Astrocyte of the cerebellum (primary cell): ENCODE data around the gene ZFAND3.

Source experiments
- DNase-seq: peaks from one replicate; pipeline ENCODE4 v3.0.0-alpha.2; 2011; ENCODE audit warnings: low read depth
- H3K4me3 ChIP-seq: 2 replicates; pipeline ENCODE4 v1.5.1; 2011; ENCODE audit warnings: mild to moderate bottlenecking, low read depth, low read length, moderate library complexity
- in situ Hi-C: cut with HindIII; loops from 2 replicates; pipeline ENCODE4 v1.10.0; 2017; ENCODE audit warnings: low sequenced_read_pairs
- TF ChIP-seq, protein P1 (sequence below): IDR thresholded peaks from 2 replicates; pipeline ENCODE4 v1.5.1; 2012; ENCODE audit warnings: low read length, low read depth, moderate library complexity, mild to moderate bottlenecking; ENCODE audit errors: missing control alignments

ZFAND3 gene

DNA sequence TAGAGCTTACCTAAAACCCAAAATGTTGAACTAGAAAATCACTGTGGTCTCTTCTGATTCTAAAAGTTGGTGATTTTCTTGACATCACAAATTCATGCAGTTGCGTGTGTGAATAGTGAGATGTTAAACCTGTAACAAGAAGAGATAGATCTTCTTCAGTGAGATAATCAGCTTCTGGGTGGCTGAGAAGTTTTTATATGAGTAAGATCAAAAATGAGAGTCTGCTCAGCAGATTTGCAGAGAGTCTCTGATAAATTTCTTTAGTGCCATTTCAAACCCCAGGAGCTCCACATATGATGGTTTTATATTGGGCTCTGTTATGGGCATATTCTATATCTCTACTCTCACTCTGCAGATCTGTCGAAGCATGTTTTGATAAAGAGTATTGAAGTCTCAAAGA lies 185.4 kb downstream of the ZFAND3 start:
- in situ Hi-C loops = no loop called here
- no peak for DNase-seq
- TF ChIP-seq, protein P1, sequence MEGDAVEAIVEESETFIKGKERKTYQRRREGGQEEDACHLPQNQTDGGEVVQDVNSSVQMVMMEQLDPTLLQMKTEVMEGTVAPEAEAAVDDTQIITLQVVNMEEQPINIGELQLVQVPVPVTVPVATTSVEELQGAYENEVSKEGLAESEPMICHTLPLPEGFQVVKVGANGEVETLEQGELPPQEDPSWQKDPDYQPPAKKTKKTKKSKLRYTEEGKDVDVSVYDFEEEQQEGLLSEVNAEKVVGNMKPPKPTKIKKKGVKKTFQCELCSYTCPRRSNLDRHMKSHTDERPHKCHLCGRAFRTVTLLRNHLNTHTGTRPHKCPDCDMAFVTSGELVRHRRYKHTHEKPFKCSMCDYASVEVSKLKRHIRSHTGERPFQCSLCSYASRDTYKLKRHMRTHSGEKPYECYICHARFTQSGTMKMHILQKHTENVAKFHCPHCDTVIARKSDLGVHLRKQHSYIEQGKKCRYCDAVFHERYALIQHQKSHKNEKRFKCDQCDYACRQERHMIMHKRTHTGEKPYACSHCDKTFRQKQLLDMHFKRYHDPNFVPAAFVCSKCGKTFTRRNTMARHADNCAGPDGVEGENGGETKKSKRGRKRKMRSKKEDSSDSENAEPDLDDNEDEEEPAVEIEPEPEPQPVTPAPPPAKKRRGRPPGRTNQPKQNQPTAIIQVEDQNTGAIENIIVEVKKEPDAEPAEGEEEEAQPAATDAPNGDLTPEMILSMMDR = no peak
- no peak overlapping the region for H3K4me3 ChIP-seq

DNA sequence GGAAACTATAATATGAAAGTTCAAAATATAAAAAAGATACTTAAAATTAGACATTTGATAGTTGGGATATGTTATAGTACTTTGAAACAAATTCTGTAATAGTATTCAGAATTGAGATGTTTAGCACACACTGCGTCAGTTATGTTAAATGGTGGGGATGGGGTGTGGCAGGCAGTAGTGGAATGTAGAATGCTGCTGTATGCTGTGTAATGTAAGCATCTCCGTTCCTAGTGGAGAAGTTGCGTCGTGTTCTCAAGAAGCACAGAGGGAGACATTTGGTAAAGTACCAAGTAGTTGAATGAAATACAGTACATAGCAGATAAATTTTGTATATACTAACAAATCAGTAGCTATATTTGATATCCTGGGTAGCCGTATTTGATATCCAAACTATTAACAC lies 192.4 kb downstream of the ZFAND3 start:
- in situ Hi-C loops = no loop called here
- no peak for DNase-seq
- TF ChIP-seq, protein P1 = no peak

DNA sequence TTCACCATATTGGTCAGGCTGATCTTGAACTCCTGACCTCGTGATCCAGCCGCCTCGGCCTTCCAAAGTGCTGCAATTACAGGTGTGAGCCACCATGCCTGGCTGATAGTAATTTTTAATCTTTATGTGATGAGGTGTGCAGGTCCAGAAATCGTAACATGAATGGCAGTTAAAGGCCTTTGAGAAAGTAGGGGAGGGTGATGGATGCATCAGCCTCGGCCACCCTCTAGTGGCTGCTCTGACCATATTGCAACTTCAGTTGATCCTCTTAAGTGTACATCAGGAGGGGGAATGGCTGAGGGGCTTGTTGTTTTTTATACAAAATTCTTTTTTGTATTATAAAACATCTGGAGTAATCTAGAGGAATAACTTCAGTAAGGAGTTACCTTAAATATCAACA lies 193.0 kb downstream of the ZFAND3 start:
- in situ Hi-C loops = no loop called here
- peak; percentile 20 for DNase-seq
- H3K4me3 ChIP-seq = no peak overlapping the region
- TF ChIP-seq, protein P1 = peak; percentile 72

More for the DNA sequence above, 192.4 kb downstream of the ZFAND3 start:
- no peak overlapping the region for H3K4me3 ChIP-seq

DNA sequence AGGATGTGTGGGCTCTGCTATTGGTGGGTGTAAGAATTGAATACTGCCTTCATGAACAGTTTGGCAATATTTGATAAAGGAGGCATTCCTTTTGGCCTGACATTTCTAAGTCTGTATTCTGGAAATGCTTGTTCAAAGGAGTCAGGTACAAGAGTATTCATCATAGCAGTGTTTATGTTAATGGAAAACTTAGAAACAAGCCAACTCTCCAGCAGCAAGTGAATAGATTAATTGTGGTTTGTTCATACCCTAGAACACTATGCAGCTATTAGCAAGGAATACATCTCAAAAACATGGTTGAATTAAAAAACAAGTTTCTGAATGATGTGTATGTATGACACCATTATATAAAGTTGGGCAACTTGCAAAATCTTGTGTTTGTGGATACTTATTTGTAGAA lies 195.8 kb downstream of the ZFAND3 start:
- H3K4me3 ChIP-seq = no peak overlapping the region
- TF ChIP-seq, protein P1 = no peak
- DNase-seq = no peak
- in situ Hi-C loops = no loop called here

DNA sequence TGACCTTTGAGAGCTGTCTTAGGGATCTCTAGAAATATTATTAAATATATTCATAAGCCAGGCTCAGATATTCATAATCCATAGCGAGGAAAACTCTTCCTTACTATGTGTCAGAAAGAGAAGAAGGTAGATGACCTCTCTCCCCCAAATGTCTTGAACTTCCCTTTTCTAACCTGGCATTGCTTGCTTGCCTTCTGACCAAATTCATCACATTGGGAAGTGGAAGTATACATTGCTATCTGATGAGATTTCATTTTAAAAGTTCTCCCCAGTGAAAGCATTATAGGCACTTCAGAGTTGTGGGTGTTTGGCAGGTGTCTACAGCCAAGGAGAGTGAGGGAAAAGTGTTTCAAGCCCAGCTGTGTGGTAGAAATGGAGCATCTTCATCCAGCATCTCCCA lies 197.3 kb downstream of the ZFAND3 start:
- in situ Hi-C loops = no loop called here
- no peak for DNase-seq
- TF ChIP-seq, protein P1 = no peak
- no peak overlapping the region for H3K4me3 ChIP-seq

DNA sequence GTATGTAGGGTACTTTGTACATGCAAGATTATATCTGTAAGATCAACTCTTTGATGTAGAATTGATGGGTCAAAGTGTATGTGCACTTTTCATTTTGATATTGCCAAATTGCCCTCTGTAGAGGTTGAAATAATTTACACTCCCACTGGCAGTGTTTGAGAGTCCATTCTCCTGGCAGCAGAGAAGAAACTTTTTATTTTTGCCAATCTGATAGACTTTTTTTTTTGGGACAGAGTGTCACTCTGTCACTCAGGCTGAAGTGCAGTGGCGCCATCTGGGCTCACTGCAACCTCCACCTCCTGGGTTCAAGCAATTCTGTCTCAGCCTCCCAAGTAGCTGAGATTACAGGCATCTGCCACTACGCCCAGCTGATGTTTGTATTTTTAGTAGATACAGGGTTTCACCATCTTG lies 199.2 kb downstream of the ZFAND3 start:
- no peak overlapping the region for H3K4me3 ChIP-seq
- in situ Hi-C loops = no loop called here
- TF ChIP-seq, protein P1 = no peak
- DNase-seq = no peak

DNA sequence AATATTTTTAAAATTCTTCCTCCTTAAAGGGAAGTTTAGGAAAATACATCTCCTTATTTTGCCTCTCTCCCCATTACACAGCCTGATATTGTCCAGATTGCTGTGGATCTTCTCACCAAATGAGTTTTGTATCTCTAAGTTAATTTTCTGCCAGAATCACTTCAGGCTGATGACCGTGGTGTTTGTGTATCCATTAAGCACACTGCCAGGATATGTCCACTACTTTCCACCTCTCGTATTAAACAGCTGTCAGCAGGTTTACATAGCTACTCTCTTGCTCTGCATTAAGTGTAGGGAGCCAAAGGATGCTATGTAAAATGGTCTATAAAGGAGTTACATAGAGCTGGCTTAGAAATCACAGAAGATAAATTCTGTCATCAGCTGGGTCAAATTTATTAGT lies 201.1 kb downstream of the ZFAND3 start:
- TF ChIP-seq, protein P1 = no peak
- no peak overlapping the region for H3K4me3 ChIP-seq
- DNase-seq = no peak
- in situ Hi-C loops = no loop called here
